HepG2 (cell line): ENCODE results near the gene DYRK1B. TPM values are rescaled to one million over a fixed set of nuclear protein-coding genes. Genes with fewer than 3 reads are reported as not detected.

Source experiments
- ATAC-seq: fragments of 200-7000 bp; cut with Tn5 transposase; 3 replicates; pipeline ENCODE4 v1.9.1; 2020; ENCODE audit warnings: mild to moderate bottlenecking, moderate library complexity
- BruUV-seq: library from RNA; stranded (reverse); fragments of 400-500 nt; replicated peaks from 2 replicates; lab custom pipeline; 2021; lab: Mats Ljungman, UMichigan
- CTCF ChIA-PET: fragments of 300-600 bp; formaldehyde crosslinking; extraction: SDS; loops from one replicate; lab custom pipeline; 2021; ENCODE audit warnings: low total read pairs, inconsistent platforms, low intra/inter-chr PET ratio; lab: Yijun Ruan, JAX
- POLR2A ChIA-PET: fragments of 350-600 bp; sonication (Branson Sonifier 250); formaldehyde crosslinking; loops from one replicate; lab custom pipeline; 2020; ENCODE audit warnings: antibody characterized with exemption, inconsistent platforms; lab: Yijun Ruan, JAX
- DNase-seq: peaks from one replicate; pipeline ENCODE4 v3.0.0-alpha.2; 2015; ENCODE audit warnings: low spot score
- FAIRE-seq: peaks from 3 replicates; lab custom pipeline; 2011; peaks lifted over from hg19 to GRCh38; lab: Jason Lieb, UNC
- H2AFZ ChIP-seq: one replicate; pipeline ENCODE4 v1.6.1; 2011; ENCODE audit warnings: low read length, inconsistent platforms
- H3K27ac ChIP-seq: fragments of 300-600 bp; 3 replicates; pipeline ENCODE4 v1.8.0; 2011; ENCODE audit warnings: mixed run types, mild to moderate bottlenecking, mixed read lengths, low read length, inconsistent platforms; ENCODE audit not compliant: insufficient read depth; ENCODE audit errors: extremely low read length
- H3K27me3 ChIP-seq, 2 experiments: fragments of 200-600 bp in 1 of 2; 2 replicates in 1 of 2; 3 replicates in 1 of 2; pipeline versions ENCODE4 v1.6.0 to v1.8.0; 2011; ENCODE audit warnings: low read length in 2 of 2, mild to moderate bottlenecking in 2 of 2, moderate library complexity in 2 of 2, inconsistent platforms in 1 of 2; ENCODE audit not compliant: insufficient read depth in 2 of 2, control insufficient read depth in 1 of 2
- H3K36me3 ChIP-seq, 2 experiments: fragments of 200-600 bp in 1 of 2; replicated peaks in 1 of 2; 2 replicates in 1 of 2; 3 replicates in 1 of 2; pipeline versions ENCODE4 v1.5.1 to v1.8.0; 2011; ENCODE audit warnings: low read length in 2 of 2, inconsistent platforms in 1 of 2; ENCODE audit not compliant: insufficient read depth in 2 of 2, control insufficient read depth in 1 of 2
- H3K4me1 ChIP-seq: 2 replicates; pipeline ENCODE4 v1.5.1; 2012; ENCODE audit warnings: low read length, inconsistent platforms; ENCODE audit not compliant: insufficient read depth
- H3K4me2 ChIP-seq: 2 replicates; pipeline ENCODE4 v1.6.0; 2011; ENCODE audit warnings: low read depth, low read length, inconsistent platforms
- H3K4me3 ChIP-seq, 3 experiments: fragments of 200-600 bp in 1 of 3; sonication (generic), shearing (Covaris generic) in 1 of 3; replicated peaks in 1 of 3; 2 replicates each; pipeline ENCODE4 v1.5.1; 2011 to 2016; ENCODE audit warnings: low read length in 3 of 3, inconsistent platforms in 2 of 3, low read depth in 2 of 3, mild to moderate bottlenecking in 2 of 3, control low read depth in 1 of 3, mixed read lengths in 1 of 3; ENCODE audit not compliant: insufficient read depth in 1 of 3
- H3K79me2 ChIP-seq: one replicate; pipeline ENCODE4 v1.6.1; 2011; ENCODE audit warnings: low read length, inconsistent platforms; ENCODE audit not compliant: insufficient read depth
- H3K9ac ChIP-seq: 2 replicates; pipeline ENCODE4 v1.6.0; 2011; ENCODE audit warnings: mild to moderate bottlenecking, low read depth, low read length, inconsistent platforms; ENCODE audit not compliant: insufficient read depth
- H3K9me3 ChIP-seq: 2 replicates; pipeline ENCODE4 v1.5.1; 2012; ENCODE audit warnings: mild to moderate bottlenecking, low read length
- H4K20me1 ChIP-seq: 2 replicates; pipeline ENCODE4 v1.6.0; 2011; ENCODE audit warnings: inconsistent platforms, mild to moderate bottlenecking, low read length, moderate library complexity; ENCODE audit not compliant: insufficient read depth
- EHMT2 ChIP-seq: fragments of 200-600 bp; sonication (generic); IDR thresholded peaks from 2 replicates; pipeline ENCODE4 v1.7.0; 2017; ENCODE audit warnings: antibody characterized with exemption, low read depth, low read length, borderline replicate concordance
- HES4 ChIP-seq: sonication (generic); formaldehyde crosslinking; IDR thresholded peaks from 2 replicates; pipeline ENCODE4 v1.9.0; 2021; ENCODE audit warnings: mild to moderate bottlenecking, missing genetic modification reagents, borderline replicate concordance
- KAT8 ChIP-seq: IDR thresholded peaks from 2 replicates; pipeline ENCODE4 v1.6.1; 2016; ENCODE audit warnings: missing genetic modification reagents, missing compliant biosample characterization
- MXD4 ChIP-seq: IDR thresholded peaks from 2 replicates; pipeline ENCODE4 v1.6.1; 2016; ENCODE audit warnings: mild to moderate bottlenecking, missing biosample characterization, missing genetic modification reagents
- NFYC ChIP-seq: IDR thresholded peaks from 2 replicates; pipeline ENCODE4 v1.6.1; 2016; ENCODE audit warnings: missing genetic modification reagents, missing compliant biosample characterization
- PRPF4 ChIP-seq: fragments of 200-400 bp; formaldehyde crosslinking; IDR thresholded peaks from 2 replicates; pipeline ENCODE4 v1.6.1; 2016; ENCODE audit warnings: low read length, low read depth; ENCODE audit not compliant: poor library complexity, severe bottlenecking
- SMYD3 ChIP-seq: sonication (generic); formaldehyde crosslinking; IDR thresholded peaks from 2 replicates; pipeline ENCODE4 v1.8.1; 2023; ENCODE audit warnings: mild to moderate bottlenecking, missing genetic modification reagents
- SP140L ChIP-seq: sonication (generic); formaldehyde crosslinking; IDR thresholded peaks from 2 replicates; pipeline ENCODE4 v1.4.0; 2020; ENCODE audit warnings: missing genetic modification reagents, borderline replicate concordance
- SRY ChIP-seq: sonication (generic); formaldehyde crosslinking; IDR thresholded peaks from 2 replicates; pipeline ENCODE4 v1.8.0; 2022; ENCODE audit warnings: mild to moderate bottlenecking, missing genetic modification reagents
- SSRP1 ChIP-seq: IDR thresholded peaks from 2 replicates; pipeline ENCODE4 v1.6.1; 2016; ENCODE audit warnings: control low read depth
- ZBTB21 ChIP-seq: sonication (generic); formaldehyde crosslinking; IDR thresholded peaks from 2 replicates; pipeline ENCODE4 v1.4.0; 2020; ENCODE audit warnings: missing genetic modification reagents
- ZFP90 ChIP-seq: sonication (generic); formaldehyde crosslinking; IDR thresholded peaks from 2 replicates; pipeline ENCODE4 v1.8.0; 2022; ENCODE audit warnings: missing genetic modification reagents, mild to moderate bottlenecking, inconsistent platforms, borderline replicate concordance
- ZNF20 ChIP-seq: sonication (generic); formaldehyde crosslinking; IDR thresholded peaks from 2 replicates; pipeline ENCODE4 v1.4.0; 2020; ENCODE audit warnings: mild to moderate bottlenecking, moderate library complexity, missing genetic modification reagents
- ZNF773 ChIP-seq: sonication (generic); formaldehyde crosslinking; IDR thresholded peaks from 2 replicates; pipeline ENCODE4 v1.4.0; 2020; ENCODE audit warnings: missing genetic modification reagents, borderline replicate concordance
- ZSCAN21 ChIP-seq: sonication (generic); formaldehyde crosslinking; IDR thresholded peaks from 2 replicates; pipeline ENCODE4 v1.8.0; 2022; ENCODE audit warnings: mild to moderate bottlenecking, missing genetic modification reagents, moderate library complexity, borderline replicate concordance
- WGBS: methylation state at CpG from one replicate; pipeline ENCODE4 v1.1.6; 2017; ENCODE audit warnings: low lambda C conversion rate; 5-methylcytosine and 5-hydroxymethylcytosine counted together
- in situ Hi-C: cut with HindIII; loops from 2 replicates; pipeline ENCODE4 v1.10.0; 2017; ENCODE audit warnings: low pct_unique_long_range_greater_than_20kb; ENCODE audit not compliant: extremely low pct_ligation_motif_present
- intact Hi-C: fragments of 100-400 bp; cut with micrococcal nuclease; formaldehyde crosslinking; loops from one replicate; pipeline ENCODE4 v1.10.0; 2022; ENCODE audit not compliant: unreplicated experiment
- polyA plus RNA-seq, 8 experiments: library from polyadenylated mRNA; depleted of rRNA in 3 of 8; stranded (reverse) in 7 of 8; unstranded in 1 of 8; fragments of >200 nt; fragmentation: Illumina TruSeq in 4 of 8; extraction: Trizol in 4 of 8; gene quantifications; 2 replicates each; pipeline versions ENCODE4 v1.2.1 to v1.2.3, GENCODE V29; 2011 to 2016; ENCODE audit warnings: low read depth in 4 of 8, missing spikeins in 1 of 8, mixed read lengths in 1 of 8; ENCODE audit not compliant: insufficient read depth in 1 of 8
- total RNA-seq, 5 experiments: library from RNA; depleted of rRNA; stranded (reverse); fragments of >200 nt; fragmentation: Illumina TruSeq; extraction: Trizol; gene quantifications; 2 replicates each; pipeline ENCODE4 v1.2.3, GENCODE V29; 2016; ENCODE audit warnings: low read depth in 1 of 5
- TF ChIP-seq, protein P1 (sequence below): sonication (generic); formaldehyde crosslinking; IDR thresholded peaks from 2 replicates; pipeline ENCODE4 v1.8.0; 2022; ENCODE audit warnings: missing genetic modification reagents, low read depth, mild to moderate bottlenecking, borderline replicate concordance
- TF ChIP-seq, protein P2 (sequence below): sonication (generic); formaldehyde crosslinking; IDR thresholded peaks from 2 replicates; pipeline ENCODE4 v1.5.0; 2020; ENCODE audit warnings: mild to moderate bottlenecking, missing genetic modification reagents, borderline replicate concordance

The DYRK1B gene
- total and polyA plus RNA-seq, 2 of the 13 experiments (the other 11 are each of a cell fraction or from before 2014, with no cell fraction given) = 0.82 to 1.3 TPM

DNA sequence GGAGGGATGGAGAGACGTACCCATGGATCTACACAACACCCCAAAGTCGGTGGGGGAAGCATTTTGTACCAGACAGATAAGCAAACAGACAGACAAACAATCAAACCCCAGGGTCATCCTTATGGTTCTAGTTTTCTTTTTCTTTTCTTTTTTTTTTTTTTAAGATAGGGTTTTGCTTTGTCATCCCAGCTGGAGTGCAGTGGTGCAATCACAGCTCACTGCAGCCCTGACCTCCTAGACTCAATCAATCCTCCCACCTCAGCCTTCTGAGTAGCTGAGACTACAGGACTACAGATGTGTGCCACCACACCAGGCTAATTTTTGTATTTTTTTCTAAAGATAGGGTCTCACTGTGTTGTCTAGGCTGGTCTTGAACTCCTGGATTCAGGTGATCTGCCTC is 30.2 kb upstream of the DYRK1B start:
- Histone ChIP-seq H4K20me1 (no peaks in the 10 kb centered on the region), H3K4me1 (no peaks in the 10 kb centered on the region), H3K27me3 (no peaks in the 10 kb centered on the region), H3K79me2 (no peaks in the 10 kb centered on the region), H3K4me2 (no peak overlapping the region), H3K9me3 (no peaks in the 10 kb centered on the region), H2AFZ (no peak overlapping the region), H3K27ac (no peak overlapping the region), H3K4me3 (no peak overlapping the region), H3K36me3 (peaks cover 2 to 11% of the 10 kb centered on the region in 2 experiments; a peak in 1 of 5 replicates), H3K9ac (no peak overlapping the region)
- intact Hi-C loops = no loop called here
- no peak for FAIRE-seq
- ATAC-seq = no peak
- no peak for DNase-seq
- 57% methylated on average over 2 of the region's 2 CpGs for WGBS
- ChIA-PET CTCF (no interaction called here), POLR2A (no interaction called here)
- TF ChIP-seq PRPF4 (no peak), HES4 (CRISPR knock-in tag) (no peak), SSRP1 (CRISPR knock-in tag) (no peak), ZNF773 (CRISPR knock-in tag) (no peak), ZBTB21 (CRISPR knock-in tag) (no peak)
- in situ Hi-C loops = no loop called here
- no TSS peak for BruUV-seq

DNA sequence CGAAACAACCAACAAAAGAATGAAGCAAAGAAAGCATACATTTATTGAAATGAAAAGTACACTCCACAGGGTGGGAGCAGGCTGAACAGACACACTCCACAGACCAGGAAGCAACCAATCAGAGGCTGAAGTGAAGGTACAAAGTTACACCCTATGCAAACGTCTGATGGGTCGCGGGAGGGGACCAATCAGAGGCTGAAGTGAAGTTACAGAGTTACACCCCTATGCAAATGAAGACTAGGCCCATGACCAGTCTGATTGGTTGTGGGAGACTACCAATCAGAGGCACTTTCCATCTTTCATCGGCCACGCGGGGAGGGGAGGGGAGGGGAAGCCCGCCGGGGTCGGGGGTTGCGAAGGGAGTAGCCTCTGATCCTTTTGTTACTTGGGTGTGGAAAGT is 24.6 kb upstream of the DYRK1B start:
- H3K4me2 ChIP-seq = peak overlapping the region; percentile 32; the same call in 1 of the 2 replicates
- H2AFZ ChIP-seq = no peak overlapping the region
- intact Hi-C loops = no loop called here
- ChIA-PET POLR2A (no interaction called here), CTCF (no interaction called here)
- H3K79me2 ChIP-seq = no peaks in the 10 kb centered on the region
- no peak overlapping the region for H3K4me3 ChIP-seq
- H3K4me1 ChIP-seq = no peaks in the 10 kb centered on the region
- no peak overlapping the region for H3K9ac ChIP-seq
- FAIRE-seq = no peak
- peak; percentile 71 for ATAC-seq
- no peaks in the 10 kb centered on the region for H3K9me3 ChIP-seq
- peak; percentile 35 for DNase-seq
- H4K20me1 ChIP-seq = no peaks in the 10 kb centered on the region
- BruUV-seq = no TSS peak
- 56% methylated on average over 8 of the region's 11 CpGs for WGBS
- in situ Hi-C loops = no loop called here
- H3K27ac ChIP-seq = no peak overlapping the region
- no peaks in the 10 kb centered on the region for H3K36me3 ChIP-seq
- H3K27me3 ChIP-seq = no peaks in the 10 kb centered on the region
- TF ChIP-seq MXD4 (CRISPR knock-in tag) (no peak), SMYD3 (CRISPR knock-in tag) (no peak), ZSCAN21 (no peak), KAT8 (CRISPR knock-in tag) (no peak), EHMT2 (no peak), SRY (CRISPR knock-in tag) (no peak), ZFP90 (CRISPR knock-in tag) (no peak), SP140L (CRISPR knock-in tag) (no peak), ZNF20 (CRISPR knock-in tag) (peak; percentile 98), NFYC (peak; percentile 56; the same call in 1 of the 2 replicates)
- TF ChIP-seq, protein P1, sequence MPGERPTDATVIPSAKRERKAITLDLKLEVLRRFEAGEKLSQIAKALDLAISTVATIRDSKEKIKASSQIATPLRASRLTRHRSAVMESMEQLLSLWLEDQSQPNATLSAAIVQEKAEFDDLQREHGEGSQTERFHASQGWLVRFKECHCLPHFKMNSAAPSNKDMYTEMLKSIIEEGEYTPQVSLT (CRISPR knock-in tag) = no peak
- TF ChIP-seq, protein P2, sequence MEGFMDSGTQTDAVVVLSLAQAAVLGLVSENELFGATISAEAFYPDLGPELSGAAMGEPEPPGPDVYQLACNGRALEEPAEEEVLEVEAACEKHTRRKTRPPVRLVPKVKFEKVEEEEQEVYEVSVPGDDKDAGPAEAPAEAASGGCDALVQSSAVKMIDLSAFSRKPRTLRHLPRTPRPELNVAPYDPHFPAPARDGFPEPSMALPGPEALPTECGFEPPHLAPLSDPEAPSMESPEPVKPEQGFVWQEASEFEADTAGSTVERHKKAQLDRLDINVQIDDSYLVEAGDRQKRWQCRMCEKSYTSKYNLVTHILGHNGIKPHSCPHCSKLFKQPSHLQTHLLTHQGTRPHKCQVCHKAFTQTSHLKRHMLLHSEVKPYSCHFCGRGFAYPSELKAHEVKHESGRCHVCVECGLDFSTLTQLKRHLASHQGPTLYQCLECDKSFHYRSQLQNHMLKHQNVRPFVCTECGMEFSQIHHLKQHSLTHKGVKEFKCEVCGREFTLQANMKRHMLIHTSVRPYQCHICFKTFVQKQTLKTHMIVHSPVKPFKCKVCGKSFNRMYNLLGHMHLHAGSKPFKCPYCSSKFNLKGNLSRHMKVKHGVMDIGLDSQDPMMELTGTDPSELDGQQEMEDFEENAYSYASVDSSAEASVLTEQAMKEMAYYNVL (CRISPR knock-in tag) = no peak
